Stimulated activated naive CD4-positive, alpha-beta T cell (primary cell): ENCODE results near the gene AHRR.
"Not testable (repeated sequence)": the region's sequence is repeated elsewhere in the genome, so short reads cannot be mapped to it uniquely, and the experiment has no call there.

Experiments
- DNase-seq, 6 experiments: peaks; one replicate each; lab custom pipeline; 2025; lab: John Stamatoyannopoulos, UW

The AHRR gene

DNA sequence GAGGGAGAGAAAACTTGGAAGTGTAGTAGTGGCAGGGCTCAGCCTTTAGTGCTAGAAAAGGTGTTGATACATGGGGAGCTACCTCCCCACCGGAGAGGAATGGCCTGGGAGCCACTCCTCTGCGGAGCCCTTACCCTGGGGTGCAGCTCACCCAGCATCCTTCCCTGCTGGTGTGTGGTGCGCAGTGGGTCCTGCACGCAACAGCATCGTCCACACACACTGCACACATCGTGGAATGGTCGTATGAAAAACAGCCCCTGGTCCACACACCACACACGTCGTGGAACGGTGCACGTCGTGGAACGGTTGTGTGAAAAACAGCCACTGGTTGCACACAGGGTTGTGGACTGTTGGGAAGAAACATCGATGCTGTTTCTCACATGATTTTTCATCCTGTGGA, 16.1 kb upstream of the AHRR start:
- no peak for DNase-seq

DNA sequence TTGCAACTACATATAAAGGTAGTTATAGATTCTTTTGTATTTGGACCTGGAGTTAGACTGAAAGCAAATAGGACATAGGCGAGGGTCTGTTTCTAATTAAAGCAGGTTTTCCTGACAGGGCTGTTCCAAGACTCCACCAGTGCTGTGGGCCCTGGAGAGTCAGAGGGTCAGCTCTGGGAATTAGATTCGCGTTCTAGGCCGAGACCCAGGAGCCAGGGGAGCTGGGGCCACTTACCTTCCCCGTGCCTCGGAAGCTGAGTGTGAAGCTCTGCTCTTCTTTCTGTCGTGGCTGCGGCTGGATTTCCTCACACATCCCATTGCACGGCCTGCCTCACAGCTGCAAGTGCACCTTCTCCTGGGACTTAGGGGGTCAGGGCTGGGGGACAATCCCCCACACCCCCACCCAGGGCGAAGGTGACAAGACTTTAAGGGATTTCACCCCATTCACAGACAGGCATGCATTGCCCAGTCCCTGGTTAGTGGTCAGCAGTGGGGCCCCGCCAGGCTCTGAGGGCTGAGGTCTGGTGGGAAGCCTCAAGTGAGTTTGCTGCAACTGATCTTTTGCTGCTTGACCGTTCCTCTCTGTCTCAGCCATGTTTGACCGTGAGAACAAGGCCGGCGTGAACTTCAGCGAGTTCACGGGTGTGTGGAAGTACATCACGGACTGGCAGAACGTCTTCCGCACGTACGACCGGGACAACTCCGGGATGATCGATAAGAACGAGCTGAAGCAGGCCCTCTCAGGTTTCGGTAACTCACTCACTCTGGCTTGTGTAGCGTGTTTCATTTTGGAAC, 15.3 kb upstream of the AHRR start:
- no peak for DNase-seq

DNA sequence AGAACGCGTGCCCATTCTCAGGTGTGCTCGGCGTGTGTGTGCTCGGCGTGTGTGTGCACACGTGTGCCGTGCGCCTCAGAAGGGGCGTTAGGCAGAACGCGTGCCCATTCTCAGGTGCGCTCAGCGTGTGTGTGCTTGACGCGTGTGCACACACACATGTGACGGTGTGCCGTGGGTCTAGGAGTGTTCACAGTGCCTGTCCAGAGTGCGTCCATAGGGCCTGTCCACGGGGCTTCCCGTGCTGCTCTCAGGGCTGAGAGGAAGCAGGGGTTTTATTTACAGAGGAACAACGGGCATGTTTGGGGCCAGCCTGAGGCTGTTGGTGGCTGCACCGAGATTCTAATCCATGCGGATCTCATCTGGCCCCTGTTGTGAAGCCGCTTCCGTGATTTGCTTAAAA, 14.2 kb upstream of the AHRR start:
- DNase-seq = no peak

DNA sequence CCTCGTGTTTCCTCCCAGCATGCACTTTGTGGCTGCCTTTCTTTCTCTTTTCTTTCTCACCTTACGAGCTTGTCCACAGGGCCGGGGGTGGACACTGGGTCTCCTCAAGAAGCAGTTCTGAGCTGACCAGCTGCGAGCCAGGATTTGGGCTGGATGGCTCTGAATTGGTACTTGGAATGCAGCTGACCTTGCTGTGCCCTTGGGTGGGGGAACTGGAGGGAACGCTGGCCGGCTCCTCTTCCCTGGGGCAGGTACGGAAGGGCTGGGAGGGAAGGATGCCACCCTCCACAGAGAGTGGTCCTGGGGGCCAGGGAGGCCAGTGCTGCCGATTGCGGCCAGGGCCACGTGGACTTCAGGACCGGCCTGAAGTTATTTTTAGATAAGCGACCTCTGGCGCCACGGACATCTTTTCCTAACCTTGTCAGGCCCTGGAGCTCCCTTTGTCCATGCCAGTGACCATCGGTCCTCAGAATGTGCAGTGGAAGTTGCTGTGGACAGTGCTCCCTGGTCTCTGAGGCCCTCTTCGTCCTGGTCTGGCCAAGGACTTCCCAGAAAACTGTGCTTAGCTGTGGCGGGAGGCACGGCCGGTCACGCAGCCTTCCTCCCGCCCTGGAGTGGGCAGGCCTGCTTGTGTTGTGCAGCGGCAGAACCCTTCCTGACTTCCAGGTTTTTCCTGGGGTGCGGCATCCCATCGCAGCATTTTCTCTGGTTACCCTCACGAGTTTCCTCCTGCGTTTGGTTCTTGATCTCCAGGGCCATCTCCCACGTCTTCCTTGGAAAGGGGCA, 13.5 kb upstream of the AHRR start:
- DNase-seq = no peak

DNA sequence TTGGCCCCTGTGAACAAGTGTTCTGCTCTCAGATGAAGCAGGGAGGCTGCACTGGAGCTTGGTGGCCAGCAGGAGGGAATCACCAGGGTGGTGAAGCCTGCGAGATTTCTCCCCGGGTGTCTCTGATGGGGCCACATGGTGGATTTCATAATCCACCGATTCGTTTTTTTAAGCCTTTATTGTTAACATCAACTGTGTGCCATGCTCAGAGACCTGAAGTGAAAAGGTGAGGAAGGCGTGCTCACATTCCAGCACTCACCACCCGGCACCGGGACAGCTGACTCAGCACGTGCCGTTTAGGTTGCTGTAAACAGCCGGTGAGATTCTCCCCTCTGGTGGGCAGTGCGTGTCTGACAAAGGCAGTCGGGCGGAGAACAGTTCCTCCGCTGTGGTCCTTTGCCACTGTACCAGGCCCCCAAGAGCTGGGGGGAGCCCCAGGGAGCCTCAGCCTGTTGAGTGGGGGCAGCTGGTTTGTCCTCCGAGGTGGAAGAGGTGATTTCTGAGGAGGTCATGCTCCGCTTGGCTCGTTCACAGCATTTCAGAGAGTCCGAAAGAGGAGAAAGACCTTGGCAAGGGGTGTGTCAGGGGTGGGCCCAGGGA, 12.7 kb upstream of the AHRR start:
- DNase-seq = no peak

DNA sequence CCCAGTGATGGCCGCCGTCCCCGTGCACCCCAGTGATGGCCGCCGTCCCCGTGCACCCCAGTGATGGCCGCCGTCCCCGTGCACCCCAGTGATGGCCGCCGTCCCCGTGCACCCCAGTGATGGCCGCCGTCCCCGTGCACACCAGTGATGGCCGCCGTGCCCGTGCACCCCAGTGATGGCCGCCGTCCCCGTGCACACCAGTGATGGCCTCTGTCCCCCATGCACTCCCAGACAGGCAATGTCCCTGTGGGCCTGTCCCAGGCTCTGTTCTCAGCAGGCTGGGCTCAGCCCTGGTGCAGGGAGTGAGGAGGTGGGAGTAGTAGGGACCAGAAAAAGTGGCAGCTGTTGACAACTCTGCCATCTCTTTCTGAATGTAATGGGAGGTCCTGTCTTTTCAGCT, 11.7 kb upstream of the AHRR start:
- not testable (repeated sequence) for DNase-seq

DNA sequence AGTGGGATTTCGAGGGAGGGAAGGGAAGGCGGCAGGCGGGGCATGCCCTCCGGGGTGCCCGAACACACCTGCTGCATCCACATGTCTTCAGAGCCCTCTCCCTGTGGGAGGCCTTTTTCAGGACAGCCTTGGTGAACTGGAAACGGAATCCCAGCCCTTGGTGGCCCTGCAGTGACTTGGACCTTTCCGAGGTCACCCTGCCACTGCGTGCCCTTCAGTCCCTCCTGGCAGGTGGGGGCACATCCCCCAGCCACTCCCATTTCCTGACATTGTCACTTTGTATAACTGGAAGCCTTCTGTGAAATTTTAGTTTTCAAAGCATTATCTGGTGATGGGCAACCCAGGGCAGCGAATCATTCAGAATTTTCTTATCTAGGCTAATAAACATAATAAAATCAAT, 11.0 kb upstream of the AHRR start:
- DNase-seq = no peak

DNA sequence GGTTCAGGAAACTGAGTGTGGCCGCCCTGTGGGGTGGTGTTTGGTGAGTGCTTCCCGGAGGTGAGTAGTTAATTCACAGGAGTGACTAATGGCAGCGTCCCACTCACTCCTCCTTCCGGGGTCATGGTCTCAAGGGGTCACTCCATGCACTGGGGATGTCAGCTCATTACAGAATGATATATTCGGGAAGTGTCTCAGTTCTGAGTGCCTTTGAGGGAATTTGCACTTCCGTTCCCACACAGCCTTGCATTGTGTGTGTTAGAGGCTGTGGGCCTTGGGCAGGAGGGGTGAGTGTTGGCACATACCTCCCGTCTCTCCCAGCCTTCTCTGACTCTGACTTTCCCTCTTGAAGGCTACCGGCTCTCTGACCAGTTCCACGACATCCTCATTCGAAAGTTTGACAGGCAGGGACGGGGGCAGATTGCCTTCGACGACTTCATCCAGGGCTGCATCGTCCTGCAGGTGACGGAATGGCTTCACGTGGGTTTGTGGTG, 10.5 kb upstream of the AHRR start:
- no peak for DNase-seq

DNA sequence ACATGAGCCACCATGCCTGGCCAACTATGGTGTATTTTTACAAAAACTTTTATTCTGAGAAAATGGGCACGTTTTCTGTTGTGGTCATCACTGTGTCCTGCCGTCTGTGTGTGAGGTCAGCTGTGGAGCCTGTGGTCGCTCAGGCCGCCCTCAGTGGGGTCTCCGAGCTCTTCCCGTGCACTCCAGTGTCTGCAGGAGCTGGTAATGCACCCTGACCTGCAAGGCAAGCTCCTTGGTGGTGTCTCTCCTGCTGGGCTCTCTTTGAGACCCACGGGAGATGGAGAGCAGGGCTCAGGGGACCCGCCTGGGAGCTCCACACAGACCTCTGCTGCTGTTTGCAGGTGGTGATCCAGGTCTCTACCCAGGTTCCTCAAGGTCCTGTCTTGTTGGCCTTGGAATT, 9.6 kb upstream of the AHRR start:
- DNase-seq = no peak

DNA sequence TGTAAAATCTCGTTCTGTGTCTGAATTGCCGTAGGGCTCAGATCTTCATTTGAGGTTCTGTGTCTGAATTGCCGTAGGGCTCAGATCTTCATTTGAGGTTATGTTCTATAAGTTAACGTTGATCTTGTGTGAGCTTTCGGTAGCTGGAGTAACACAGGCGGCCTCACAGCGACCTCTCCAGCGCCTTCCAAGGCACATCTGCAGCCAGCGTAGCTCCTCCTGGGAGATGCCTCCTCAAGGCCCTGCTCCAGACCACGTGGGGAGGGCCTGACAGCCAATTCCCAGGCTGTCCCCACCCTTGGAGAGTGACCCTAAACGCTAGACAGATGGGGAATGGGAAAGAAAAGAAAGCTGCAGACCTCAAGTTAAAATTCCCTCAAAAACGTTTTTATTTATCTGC, 8.7 kb upstream of the AHRR start:
- no peak for DNase-seq

DNA sequence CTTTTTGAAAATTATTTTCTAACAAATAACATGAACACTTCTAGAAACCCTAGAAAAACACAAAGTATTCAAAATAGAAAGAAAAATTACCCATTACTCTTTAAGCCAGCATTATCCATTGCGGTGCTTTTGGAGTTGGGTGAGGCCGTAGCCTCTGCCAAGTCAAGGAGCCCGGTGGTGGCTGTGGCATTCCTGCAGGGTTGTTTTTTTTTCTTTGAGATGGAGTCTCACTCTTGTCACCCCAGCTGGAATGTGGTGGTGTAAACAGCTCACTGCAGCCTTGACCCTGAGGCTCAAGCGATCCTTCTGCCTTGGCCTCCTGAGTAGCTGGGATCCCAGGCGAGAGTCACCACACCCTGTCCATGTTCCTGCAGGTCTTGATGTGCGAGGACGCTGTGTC, 8.2 kb upstream of the AHRR start:
- no peak for DNase-seq

DNA sequence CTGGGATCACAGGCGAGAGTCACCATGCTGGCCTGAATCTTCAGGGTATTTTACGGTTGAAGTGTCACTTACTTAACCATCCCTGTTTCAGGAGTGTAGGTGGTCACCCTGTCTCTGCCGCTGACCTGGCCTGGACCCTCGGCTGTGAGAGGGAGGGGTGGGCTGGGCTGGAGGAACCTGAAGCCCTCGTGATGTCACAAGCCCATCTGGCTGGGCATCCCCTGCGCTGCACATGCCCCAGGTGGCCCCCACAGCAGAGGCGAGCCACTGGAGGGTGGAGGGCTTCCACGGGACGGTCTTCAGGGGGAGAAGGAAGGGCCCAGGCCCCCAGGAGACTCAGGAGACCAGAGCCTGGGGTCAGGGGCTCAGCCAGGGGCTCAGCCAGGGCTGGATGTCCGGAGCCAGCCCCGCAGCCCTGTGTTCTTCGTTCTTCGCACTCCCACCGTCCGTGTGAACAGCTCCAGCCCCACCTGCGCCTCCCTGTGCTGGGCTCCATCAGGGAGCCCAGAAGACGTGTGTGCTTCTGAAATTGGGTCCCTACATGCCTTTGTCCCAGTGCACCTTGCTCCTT, 7.6 kb upstream of the AHRR start:
- no peak for DNase-seq

DNA sequence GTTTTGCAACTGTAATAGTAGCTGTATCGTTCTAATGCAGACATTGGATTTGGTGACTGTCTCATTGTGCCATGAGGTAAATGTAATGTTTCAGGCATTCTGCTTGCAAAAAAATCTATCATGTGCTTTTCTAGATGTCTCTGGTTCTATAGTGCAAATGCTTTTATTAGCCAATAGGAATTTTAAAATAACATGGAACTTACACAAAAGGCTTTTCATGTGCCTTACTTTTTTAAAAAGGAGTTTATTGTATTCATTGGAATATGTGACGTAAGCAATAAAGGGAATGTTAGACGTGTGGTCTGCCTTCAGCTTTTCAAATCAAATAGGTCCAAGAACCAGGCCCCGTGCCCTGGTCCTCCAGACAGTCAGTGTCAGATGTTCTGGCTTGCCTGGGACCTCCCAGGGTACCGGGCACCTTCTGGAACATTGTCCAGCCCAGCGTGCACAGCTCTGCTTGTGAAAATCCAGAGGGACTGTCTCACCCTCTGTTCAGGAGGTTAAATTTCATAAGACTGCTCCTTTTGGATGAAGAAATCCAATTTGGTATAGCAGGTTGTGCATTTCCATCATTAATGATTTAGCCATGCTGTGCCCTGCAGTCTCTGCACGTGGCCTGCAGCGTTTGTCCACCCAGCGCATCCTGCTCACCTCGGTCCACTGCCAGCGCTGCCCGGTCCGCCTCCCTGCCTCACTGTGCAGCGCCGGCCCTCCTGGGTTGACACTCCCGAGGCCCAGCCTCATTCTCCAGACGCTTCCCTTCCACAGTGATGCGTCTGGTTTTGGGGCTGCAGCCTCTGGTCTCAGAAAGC, 6.6 kb upstream of the AHRR start:
- DNase-seq = no peak

DNA sequence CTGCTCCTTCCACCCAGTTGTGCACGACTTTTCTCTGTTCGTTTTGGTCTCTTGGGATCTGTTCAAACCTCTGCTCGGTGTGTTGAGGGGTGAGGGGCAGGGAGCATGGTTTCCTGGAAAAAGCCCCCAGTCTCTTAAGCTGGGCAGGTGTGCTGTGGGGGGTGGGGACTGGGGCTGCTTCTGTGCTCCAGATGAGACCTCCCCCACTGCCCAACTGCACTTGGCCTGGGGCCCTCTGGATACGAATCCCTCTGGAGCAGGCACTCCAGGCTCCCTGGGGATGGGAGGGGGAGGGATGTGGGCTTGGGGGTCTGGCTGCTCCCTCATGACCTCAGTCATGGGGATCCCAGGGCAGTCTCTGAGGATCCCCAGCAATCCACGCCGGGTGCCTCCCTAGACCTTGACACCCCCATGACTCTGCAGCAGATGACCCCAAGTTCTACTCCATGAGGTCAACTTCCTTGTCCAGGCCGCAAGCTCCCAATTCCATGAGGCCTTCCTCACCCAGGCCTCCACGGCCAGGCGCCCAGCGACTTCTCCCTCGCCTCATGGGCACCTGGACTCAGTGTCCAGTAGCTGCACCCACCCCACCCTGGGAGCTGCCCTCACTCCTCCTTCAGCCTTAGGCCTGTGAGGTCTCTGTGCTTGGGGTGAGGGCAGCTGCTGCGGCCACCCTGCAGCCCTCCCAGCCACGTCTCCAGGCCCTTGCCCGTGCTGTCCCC, 5.9 kb upstream of the AHRR start:
- DNase-seq = no peak

DNA sequence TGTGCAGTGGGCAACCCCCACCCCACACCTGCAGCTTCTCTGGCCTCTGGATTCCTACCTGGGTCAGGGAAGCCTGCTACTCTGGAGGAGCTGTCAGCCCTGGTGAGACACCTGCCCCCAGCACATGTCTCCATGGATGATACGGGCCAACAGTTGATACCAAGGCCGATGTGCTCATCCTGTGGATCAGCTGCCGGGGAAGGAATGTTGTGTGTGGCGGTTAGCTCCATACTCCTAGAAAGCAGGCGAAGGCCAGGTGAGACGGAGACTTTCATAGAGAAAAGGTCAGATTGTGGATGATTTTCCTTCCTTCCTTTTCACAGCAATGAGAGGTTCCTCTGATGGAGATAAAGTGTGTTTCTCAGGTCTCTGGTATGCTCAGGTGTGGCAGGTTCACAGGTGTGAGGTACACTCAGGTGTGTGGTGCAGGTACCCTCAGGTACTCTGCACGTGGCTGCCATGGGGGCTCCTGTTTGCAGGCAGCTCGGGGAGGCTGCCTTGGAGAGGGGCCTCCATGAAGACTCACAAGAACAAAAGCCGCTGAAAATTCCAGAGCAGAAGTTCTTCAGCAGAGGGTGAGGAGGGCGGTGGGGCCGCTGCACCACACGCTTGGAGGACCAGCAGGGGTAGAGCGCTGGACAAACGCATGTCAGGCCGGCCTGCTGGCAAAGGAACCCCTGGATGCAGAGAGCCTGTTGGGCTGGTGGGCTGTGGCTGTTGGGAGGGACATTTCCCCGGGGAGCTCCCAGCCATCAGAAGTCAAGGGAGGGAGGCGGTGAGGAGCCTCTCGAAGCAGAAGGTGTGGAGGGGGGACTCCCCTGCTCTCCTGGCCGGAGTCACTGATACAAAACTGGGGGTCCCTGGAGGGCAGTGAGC, 5.1 kb upstream of the AHRR start:
- DNase-seq = no peak

DNA sequence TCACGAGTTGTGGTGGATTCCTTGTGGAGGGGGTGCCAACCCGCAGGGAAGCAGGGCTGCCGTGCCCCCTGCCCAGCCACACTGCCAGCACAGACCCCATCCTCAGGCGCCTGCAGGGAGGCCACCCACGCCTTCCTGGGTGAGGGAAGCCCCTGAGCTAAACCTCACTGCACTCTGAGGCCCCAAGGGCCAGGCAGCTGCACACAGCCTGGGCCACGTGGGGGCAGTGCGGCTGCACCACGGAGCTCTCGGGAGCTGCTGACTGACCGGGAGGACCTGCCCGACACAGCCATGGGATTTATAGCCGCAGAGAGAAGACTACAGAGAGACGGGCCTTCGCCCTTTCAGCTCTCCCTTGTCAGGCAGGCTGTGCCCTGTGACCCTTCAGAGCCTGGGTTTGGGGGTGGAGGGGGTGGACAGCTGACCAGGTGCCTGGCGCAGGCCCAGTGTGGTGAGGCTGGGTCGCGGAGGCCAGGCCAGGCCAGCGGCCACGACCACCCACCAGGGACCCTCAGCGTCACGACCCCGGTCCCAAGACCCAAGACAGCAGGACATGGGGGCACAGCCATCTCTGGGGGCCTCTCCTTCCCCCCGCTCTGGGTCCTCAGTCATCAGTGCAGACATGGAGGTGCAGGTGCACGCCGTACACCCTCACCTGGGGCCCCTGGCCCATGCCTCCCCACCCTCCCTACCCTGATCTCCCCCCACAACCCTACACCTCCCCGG, 4.3 kb upstream of the AHRR start:
- no peak for DNase-seq

DNA sequence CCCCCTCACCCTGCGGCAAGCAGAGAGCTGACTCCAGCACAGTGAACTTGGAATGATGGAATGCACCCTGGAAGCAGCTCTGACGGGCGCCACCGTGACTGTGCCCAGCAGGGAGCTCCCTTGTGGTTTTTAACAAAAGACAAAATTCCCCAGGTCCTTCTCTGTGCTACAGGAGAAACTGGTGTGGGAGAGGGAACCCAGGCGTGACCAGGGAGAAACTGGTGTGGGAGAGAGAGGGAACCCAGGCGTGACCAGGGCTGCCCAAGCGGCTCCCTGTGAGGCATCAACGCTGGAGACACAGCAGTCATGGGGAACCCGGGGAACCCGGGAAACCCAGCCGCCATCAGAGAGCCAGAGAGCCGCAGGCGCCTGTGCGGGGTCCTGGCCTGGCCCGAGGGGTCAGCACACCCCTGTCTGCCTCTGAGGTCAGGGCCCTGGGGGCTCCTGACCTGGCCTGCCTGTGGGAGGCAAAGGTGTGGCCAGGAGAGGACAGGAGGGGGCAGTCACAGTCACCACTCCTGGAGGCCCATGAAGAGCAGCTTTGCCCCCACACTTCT, 3.1 kb upstream of the AHRR start:
- DNase-seq = no peak

DNA sequence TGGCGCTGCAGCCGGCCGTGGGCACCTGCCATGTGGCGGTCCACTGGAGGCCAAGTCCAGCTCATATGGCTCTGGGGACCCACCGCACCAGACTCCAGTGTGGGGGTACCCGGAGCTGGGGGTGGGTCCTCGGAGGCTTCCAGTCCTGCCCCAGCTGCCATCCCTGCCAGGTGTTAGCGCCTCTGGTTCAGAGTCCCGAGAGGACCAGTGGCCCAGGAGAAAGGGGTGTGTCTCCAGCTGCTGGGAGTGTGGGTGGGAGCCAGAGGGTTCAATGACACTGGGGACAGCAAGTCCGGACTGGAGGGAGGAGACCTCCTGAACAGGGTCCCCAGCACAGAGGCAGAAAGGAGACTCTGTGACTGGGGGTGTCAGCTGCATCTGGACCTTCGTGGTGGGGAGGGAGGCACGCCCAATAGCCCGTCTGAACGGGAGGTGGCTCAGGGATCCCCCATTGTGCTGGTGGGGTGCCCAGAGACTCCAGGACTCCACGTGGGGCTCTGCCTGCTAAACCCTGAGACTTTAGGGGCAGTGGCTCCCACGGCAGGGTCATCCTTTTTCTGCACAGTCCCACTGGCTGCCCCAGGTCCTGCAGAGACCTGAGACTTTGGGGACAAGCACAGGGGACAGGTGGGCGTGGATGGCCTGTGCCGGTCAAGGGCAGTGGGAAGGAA, 2.4 kb upstream of the AHRR start:
- DNase-seq = no peak
